A673 (cell line): Measurements from ENCODE around the gene UBE2L3. TPM values are rescaled to one million over a fixed set of nuclear protein-coding genes. Genes with fewer than 3 reads are reported as not detected.

Experiments used
- BruUV-seq: library from RNA; stranded (reverse); fragments of 400-500 nt; replicated peaks from 2 replicates; lab custom pipeline; 2021; lab: Mats Ljungman, UMichigan
- CTCF ChIA-PET: fragments of 300-600 bp; sonication (Branson Sonifier 250); formaldehyde crosslinking; loops from one replicate; lab custom pipeline; 2022; ENCODE audit warnings: antibody characterized with exemption; lab: Charles Lee
- POLR2A ChIA-PET: fragments of 300-600 bp; sonication (Branson Sonifier 250); formaldehyde crosslinking; loops from one replicate; lab custom pipeline; 2022; ENCODE audit warnings: antibody characterized with exemption; ENCODE audit not compliant: low non-redundant PET; lab: Charles Lee
- DNase-seq: peaks from one replicate; pipeline ENCODE4 v3.0.0-alpha.2; 2015; ENCODE audit warnings: low spot score
- H3K27ac ChIP-seq: fragments of 200-600 bp; sonication (generic); 2 replicates; pipeline ENCODE4 v1.5.1; 2016; ENCODE audit warnings: mixed run types, low read depth, mild to moderate bottlenecking, mixed read lengths, antibody characterized with exemption, low read length; ENCODE audit not compliant: poor library complexity, severe bottlenecking
- H3K27me3 ChIP-seq: fragments of 200-600 bp; sonication (generic); replicated peaks from 2 replicates; pipeline ENCODE4 v1.6.1; 2017; ENCODE audit warnings: mixed run types, low read depth, mild to moderate bottlenecking, mixed read lengths, antibody characterized with exemption, low read length; ENCODE audit not compliant: insufficient read depth, poor library complexity
- H3K36me3 ChIP-seq: fragments of 200-600 bp; sonication (generic); 2 replicates; pipeline ENCODE4 v1.6.1; 2016; ENCODE audit warnings: mixed run types, mild to moderate bottlenecking, mixed read lengths, antibody characterized with exemption, low read length; ENCODE audit not compliant: insufficient read depth, poor library complexity, severe bottlenecking
- H3K4me1 ChIP-seq: fragments of 200-600 bp; sonication (generic); 2 replicates; pipeline ENCODE4 v1.6.1; 2017; ENCODE audit warnings: mixed run types, mild to moderate bottlenecking, mixed read lengths, antibody characterized with exemption, low read length; ENCODE audit not compliant: insufficient read depth, poor library complexity, severe bottlenecking
- H3K4me3 ChIP-seq: fragments of 200-600 bp; sonication (generic); 2 replicates; pipeline ENCODE4 v1.5.1; 2016; ENCODE audit warnings: low read depth, mixed run types, mild to moderate bottlenecking, mixed read lengths, low read length; ENCODE audit not compliant: poor library complexity, severe bottlenecking
- H3K9me3 ChIP-seq: fragments of 200-600 bp; sonication (generic); 2 replicates; pipeline ENCODE4 v1.6.1; 2016; ENCODE audit warnings: mixed run types, low read depth, mild to moderate bottlenecking, mixed read lengths, antibody characterized with exemption, low read length; ENCODE audit not compliant: poor library complexity, severe bottlenecking
- EZH2 ChIP-seq: fragments of 200-600 bp; sonication (generic); IDR thresholded peaks from 2 replicates; pipeline ENCODE4 v1.6.1; 2017; ENCODE audit warnings: borderline replicate concordance, low read depth, mild to moderate bottlenecking, mixed read lengths, antibody characterized with exemption, low read length; ENCODE audit not compliant: poor library complexity, severe bottlenecking
- intact Hi-C: fragments of 100-400 bp; cut with micrococcal nuclease; formaldehyde crosslinking; loops from one replicate; pipeline ENCODE4 v1.10.0; 2022; ENCODE audit not compliant: unreplicated experiment
- total RNA-seq: library from RNA; stranded (reverse); gene quantifications from 2 replicates; pipeline ENCODE4 v1.2.3, GENCODE V29; 2021
- TF ChIP-seq, protein P1 (sequence below): fragments of 300-800, 200-600 bp; sonication (generic); conservative IDR thresholded peaks from 2 replicates; pipeline ENCODE4 v1.5.1; 2017; ENCODE audit warnings: low read depth, mild to moderate bottlenecking, antibody characterized with exemption, low read length, moderate library complexity, mixed read lengths

The UBE2L3 gene
- total RNA-seq, 1 experiment from 2014 or later, result 118 TPM

DNA sequence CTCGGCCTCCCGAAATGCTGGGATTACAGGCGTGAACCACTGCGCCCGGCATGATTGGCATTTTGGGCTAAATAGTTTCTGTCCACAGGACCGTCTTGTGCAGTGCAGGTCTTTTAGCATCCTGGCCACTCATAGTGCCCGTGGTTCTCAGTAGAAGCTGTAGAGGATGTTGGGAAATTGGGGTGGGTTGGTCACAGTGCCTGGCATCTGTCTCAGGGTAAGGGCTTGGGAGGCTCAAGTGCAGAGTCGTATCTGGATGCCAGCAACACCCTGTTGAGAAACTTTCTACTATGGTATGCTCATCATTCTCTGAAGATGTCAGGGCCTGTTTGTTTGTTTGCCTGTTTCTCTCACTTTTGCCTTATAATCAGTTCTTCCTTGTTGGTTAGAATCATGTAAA is 21.9 kb downstream of the UBE2L3 start:
- no TSS peak for BruUV-seq
- TF ChIP-seq, protein P1, sequence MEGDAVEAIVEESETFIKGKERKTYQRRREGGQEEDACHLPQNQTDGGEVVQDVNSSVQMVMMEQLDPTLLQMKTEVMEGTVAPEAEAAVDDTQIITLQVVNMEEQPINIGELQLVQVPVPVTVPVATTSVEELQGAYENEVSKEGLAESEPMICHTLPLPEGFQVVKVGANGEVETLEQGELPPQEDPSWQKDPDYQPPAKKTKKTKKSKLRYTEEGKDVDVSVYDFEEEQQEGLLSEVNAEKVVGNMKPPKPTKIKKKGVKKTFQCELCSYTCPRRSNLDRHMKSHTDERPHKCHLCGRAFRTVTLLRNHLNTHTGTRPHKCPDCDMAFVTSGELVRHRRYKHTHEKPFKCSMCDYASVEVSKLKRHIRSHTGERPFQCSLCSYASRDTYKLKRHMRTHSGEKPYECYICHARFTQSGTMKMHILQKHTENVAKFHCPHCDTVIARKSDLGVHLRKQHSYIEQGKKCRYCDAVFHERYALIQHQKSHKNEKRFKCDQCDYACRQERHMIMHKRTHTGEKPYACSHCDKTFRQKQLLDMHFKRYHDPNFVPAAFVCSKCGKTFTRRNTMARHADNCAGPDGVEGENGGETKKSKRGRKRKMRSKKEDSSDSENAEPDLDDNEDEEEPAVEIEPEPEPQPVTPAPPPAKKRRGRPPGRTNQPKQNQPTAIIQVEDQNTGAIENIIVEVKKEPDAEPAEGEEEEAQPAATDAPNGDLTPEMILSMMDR, result no peak
- no peak for TF ChIP-seq EZH2
- H3K9me3 ChIP-seq, result no peaks in the 10 kb centered on the region
- intact Hi-C loops, result loop anchor here (5.0 kb wide), 1 partner anchor 38 kb away; no protein-coding TSS in a partner anchor
- H3K4me3 ChIP-seq, result no peak overlapping the region
- DNase-seq, result no peak
- H3K36me3 ChIP-seq, result peaks cover 23% of the 10 kb centered on the region
- H3K27ac ChIP-seq, result no peak overlapping the region
- no peaks in the 10 kb centered on the region for H3K27me3 ChIP-seq
- no peaks in the 10 kb centered on the region for H3K4me1 ChIP-seq
- POLR2A ChIA-PET, result no interaction called here
- CTCF ChIA-PET, result no interaction called here

DNA sequence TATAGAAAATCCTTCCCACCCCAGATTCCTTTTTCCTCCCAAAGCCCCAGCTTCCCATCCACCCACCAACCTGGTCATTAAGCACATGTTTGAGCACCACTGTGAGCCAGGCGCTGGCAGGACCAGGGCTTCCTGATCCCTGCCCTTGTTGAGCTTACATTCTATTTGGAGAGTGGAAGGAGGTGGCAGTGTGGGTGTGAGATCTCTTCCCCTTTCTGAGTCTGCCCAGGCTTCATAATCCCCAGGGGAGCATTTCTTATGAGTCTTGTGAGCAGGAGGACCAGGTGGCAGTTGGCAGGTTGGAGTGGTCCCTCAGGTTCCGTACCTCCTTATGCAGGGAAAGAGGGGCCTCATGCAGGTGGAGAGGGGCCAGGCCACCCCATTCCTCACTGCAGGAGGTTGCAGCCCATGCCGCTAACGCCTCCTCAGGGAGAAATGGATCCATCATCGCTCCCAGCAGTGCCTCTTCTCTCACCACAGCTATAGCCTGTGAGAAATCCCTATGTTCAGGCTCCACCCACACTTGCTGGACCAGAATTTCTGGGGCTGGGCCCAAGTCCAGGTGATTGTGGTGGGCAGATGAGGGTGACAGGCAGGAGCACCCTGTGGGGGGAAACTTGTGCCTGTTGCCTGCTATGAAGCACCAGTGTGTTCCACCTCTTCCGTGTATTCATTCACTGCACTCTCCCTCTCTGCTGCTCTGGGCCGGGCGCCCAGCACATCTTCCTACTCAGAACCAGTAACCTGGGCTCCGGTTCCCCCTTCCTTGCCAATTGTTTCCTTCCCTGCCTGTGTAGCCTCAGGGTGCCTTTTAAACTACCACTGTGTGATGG is 23.5 kb downstream of the UBE2L3 start:
- no peak for DNase-seq
- H3K9me3 ChIP-seq, result no peaks in the 10 kb centered on the region
- H3K4me1 ChIP-seq, result no peaks in the 10 kb centered on the region
- POLR2A ChIA-PET, result no interaction called here
- H3K36me3 ChIP-seq, result peaks cover 40% of the 10 kb centered on the region
- H3K27ac ChIP-seq, result no peak overlapping the region
- TF ChIP-seq, protein P1, result no peak
- no peak for TF ChIP-seq EZH2
- intact Hi-C loops, result no loop called here
- BruUV-seq, result no TSS peak
- CTCF ChIA-PET, result interaction anchor here (0.7 kb wide), 1 partner anchor 553 kb away, joined by 4 read pairs; no protein-coding TSS in a partner anchor
- no peak overlapping the region for H3K4me3 ChIP-seq
- H3K27me3 ChIP-seq, result no peaks in the 10 kb centered on the region

DNA sequence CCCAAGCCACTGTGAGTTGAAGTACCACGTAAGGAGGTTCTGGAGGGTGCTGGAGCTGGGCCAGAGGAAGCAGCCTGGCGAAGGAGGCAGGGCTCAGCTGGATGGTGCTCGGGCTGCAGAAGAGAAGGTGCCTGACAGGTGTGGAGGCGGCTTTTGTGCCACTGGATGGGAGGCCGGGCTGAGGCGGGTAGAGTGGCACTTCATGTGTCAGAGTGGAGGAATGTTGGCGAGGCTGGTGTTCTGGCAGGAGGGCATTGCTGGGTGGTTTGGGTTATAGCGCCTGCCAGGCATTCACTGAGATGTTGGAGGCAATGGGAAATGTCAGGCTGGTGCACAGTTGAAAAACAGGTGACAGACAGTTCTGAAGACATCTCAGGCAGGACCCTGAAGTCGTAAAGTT is 24.2 kb downstream of the UBE2L3 start:
- Histone ChIP-seq H3K4me3 (no peak overlapping the region), H3K9me3 (no peaks in the 10 kb centered on the region), H3K36me3 (peaks cover 46% of the 10 kb centered on the region), H3K4me1 (no peaks in the 10 kb centered on the region), H3K27ac (no peak overlapping the region), H3K27me3 (no peaks in the 10 kb centered on the region)
- DNase-seq, result no peak
- POLR2A ChIA-PET, result no interaction called here
- CTCF ChIA-PET, result interaction anchor here (0.7 kb wide), 1 partner anchor 553 kb away, joined by 4 read pairs; no protein-coding TSS in a partner anchor
- no peak for TF ChIP-seq EZH2
- TF ChIP-seq, protein P1, result no peak
- intact Hi-C loops, result no loop called here
- no TSS peak for BruUV-seq
